HCT116 (cell line): Measurements from ENCODE around the gene PERCC1.

ENCODE experiments used
- JUND ChIP-seq: IDR thresholded peaks from 2 replicates; pipeline ENCODE4 v1.6.1; 2012
- POLR2A ChIP-seq: IDR thresholded peaks from 2 replicates; pipeline ENCODE4 v1.7.0; 2011; ENCODE audit warnings: borderline replicate concordance; ENCODE audit not compliant: insufficient read depth, insufficient read length; ENCODE audit errors: extremely low read depth
- SP1 ChIP-seq: IDR thresholded peaks from 2 replicates; pipeline ENCODE4 v1.6.1; 2012; ENCODE audit warnings: low read depth
- SRF ChIP-seq: IDR thresholded peaks from 2 replicates; pipeline ENCODE4 v1.6.1; 2012; ENCODE audit warnings: low read depth
- TF ChIP-seq, protein P1 (sequence below), 3 experiments: fragments of 200-600 bp in 1 of 3; sonication (generic) in 1 of 3; IDR thresholded peaks in 2 of 3; conservative IDR thresholded peaks in 1 of 3; 2 replicates each; pipeline ENCODE4 v1.5.1; 2012 to 2017; ENCODE audit warnings: low read depth in 2 of 3, low read length in 2 of 3, antibody characterized with exemption in 1 of 3, borderline replicate concordance in 1 of 3, control low read depth in 1 of 3, mild to moderate bottlenecking in 1 of 3, mixed read lengths in 1 of 3, mixed run types in 1 of 3, moderate library complexity in 1 of 3; ENCODE audit not compliant: insufficient read depth in 1 of 3

DNA sequence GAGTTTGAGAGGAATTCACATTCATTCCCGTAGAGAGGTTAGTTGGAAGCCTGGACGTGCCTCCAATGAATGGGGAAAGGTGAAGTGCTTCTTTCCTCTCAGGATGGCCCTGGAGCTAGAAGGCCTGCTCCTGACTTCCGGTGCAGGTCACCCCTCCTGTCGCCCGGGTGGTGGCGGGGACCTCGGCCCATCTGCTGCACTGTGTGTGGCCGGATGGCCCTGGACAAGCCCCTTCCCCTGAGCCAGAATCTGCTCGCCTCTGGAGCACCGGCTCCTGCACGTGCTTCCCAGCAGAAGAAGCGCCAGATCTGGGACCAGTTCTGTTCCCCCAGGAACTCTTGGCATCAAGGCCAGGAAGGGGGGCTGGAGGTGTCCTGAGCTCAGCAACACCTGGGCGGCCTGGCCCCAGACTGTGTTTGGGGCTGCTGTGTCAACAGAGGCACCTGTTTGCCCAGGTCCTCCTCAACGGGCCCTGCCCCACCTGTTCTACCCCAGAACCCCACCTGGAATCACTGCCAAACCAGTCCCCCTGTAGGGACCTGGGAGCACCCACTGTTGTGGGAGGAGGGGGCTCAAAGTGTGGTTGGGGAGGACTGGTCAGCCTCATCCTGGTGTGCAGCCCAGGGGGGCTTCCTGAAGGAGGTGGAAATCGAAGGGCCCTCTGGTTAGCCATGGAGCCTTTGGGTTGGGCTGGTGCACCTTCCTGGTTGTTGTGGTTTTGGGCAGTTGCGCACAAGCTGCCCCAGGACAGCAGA lies 5.1 kb upstream of the PERCC1 start:
- no peak for TF ChIP-seq SRF
- no peak for TF ChIP-seq JUND
- TF ChIP-seq POLR2A, result no peak
- TF ChIP-seq, protein P1, sequence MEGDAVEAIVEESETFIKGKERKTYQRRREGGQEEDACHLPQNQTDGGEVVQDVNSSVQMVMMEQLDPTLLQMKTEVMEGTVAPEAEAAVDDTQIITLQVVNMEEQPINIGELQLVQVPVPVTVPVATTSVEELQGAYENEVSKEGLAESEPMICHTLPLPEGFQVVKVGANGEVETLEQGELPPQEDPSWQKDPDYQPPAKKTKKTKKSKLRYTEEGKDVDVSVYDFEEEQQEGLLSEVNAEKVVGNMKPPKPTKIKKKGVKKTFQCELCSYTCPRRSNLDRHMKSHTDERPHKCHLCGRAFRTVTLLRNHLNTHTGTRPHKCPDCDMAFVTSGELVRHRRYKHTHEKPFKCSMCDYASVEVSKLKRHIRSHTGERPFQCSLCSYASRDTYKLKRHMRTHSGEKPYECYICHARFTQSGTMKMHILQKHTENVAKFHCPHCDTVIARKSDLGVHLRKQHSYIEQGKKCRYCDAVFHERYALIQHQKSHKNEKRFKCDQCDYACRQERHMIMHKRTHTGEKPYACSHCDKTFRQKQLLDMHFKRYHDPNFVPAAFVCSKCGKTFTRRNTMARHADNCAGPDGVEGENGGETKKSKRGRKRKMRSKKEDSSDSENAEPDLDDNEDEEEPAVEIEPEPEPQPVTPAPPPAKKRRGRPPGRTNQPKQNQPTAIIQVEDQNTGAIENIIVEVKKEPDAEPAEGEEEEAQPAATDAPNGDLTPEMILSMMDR (IDR thresholded peaks at IDR 0.05 in 2 of 3, conservative IDR thresholded peaks at IDR 0.05 in 1 of 3; ENCODE audit: borderline replicate concordance in 1 of 3, insufficient read depth in 1 of 3, low read depth in 2 of 3, low read length in 2 of 3), result no peak
- no peak for TF ChIP-seq SP1
